GM21390 (cell line): Measurements from ENCODE around the gene MSL3B.

Experiments used
- ATAC-seq: cut with Tn5 transposase; IDR thresholded peaks from one replicate; pipeline ENCODE4 v1.9.1; 2021; ENCODE audit not compliant: unreplicated experiment

The MSL3B gene

GRCh38 chr2:233853883-233854240 lies 14.3 kb downstream of the MSL3B start:
- ATAC-seq: no peak

GRCh38 chr2:233853353-233853752 lies 14.8 kb downstream of the MSL3B start:
- ATAC-seq: no peak

- ATAC-seq: no peak
Measured at GRCh38 chr2:233852056-233852455, 16.1 kb downstream of the MSL3B start.

- ATAC-seq: no peak
Measured at GRCh38 chr2:233851169-233851568, 17.0 kb downstream of the MSL3B start.

- no peak for ATAC-seq
Measured at GRCh38 chr2:233850745-233851144, 17.4 kb downstream of the MSL3B start.

GRCh38 chr2:233849607-233850271 lies 18.4 kb downstream of the MSL3B start:
- no peak for ATAC-seq

- no peak for ATAC-seq
Measured at GRCh38 chr2:233848276-233848675, 19.9 kb downstream of the MSL3B start.

- no peak for ATAC-seq
Measured at GRCh38 chr2:233847248-233847898, 20.8 kb downstream of the MSL3B start.

GRCh38 chr2:233846387-233847247 lies 21.6 kb downstream of the MSL3B start:
- no peak for ATAC-seq

GRCh38 chr2:233845301-233846060 lies 22.7 kb downstream of the MSL3B start:
- ATAC-seq: no peak

GRCh38 chr2:233844836-233845235 lies 23.4 kb downstream of the MSL3B start:
- ATAC-seq: no peak

- no peak for ATAC-seq
Measured at GRCh38 chr2:233844064-233844807, 23.9 kb downstream of the MSL3B start.

- ATAC-seq: no peak
Measured at GRCh38 chr2:233841183-233841582, 27.0 kb downstream of the MSL3B start.

GRCh38 chr2:233840520-233840919 lies 27.7 kb downstream of the MSL3B start:
- ATAC-seq: no peak

GRCh38 chr2:233839447-233839820 lies 28.8 kb downstream of the MSL3B start:
- ATAC-seq: no peak

- ATAC-seq: no peak
Measured at GRCh38 chr2:233838726-233839446, 29.3 kb downstream of the MSL3B start.

- ATAC-seq: no peak
Measured at GRCh38 chr2:233838251-233838650, 29.9 kb downstream of the MSL3B start.

- no peak for ATAC-seq
Measured at GRCh38 chr2:233837694-233838229, 30.4 kb downstream of the MSL3B start.

GRCh38 chr2:233836359-233836758 lies 31.8 kb downstream of the MSL3B start:
- no peak for ATAC-seq
